H9 (cell line): ENCODE measurements around the gene C12orf56. TPM values are rescaled to one million over a fixed set of nuclear protein-coding genes. Genes with fewer than 3 reads are reported as not detected.

ENCODE experiments used
- DNase-seq: peaks from one replicate; pipeline ENCODE4 v3.0.0-alpha.2; 2017
- H2AFZ ChIP-seq: one replicate; pipeline ENCODE4 v1.6.1; 2013; ENCODE audit warnings: mild to moderate bottlenecking, low read length, control low read depth, moderate library complexity
- H2AK5ac ChIP-seq: 2 replicates; pipeline ENCODE4 v1.6.1; 2013; ENCODE audit warnings: low read length, control low read depth, mixed read lengths; ENCODE audit not compliant: insufficient read length
- H2BK120ac ChIP-seq: one replicate; pipeline ENCODE4 v1.6.1; 2013; ENCODE audit warnings: low read depth, mild to moderate bottlenecking, low read length, control low read depth, inconsistent platforms; ENCODE audit not compliant: poor library complexity, severe bottlenecking
- H2BK12ac ChIP-seq: 2 replicates; pipeline ENCODE4 v1.6.1; 2013; ENCODE audit warnings: low read length, control low read depth, mixed read lengths, low read depth; ENCODE audit not compliant: insufficient read length
- H2BK15ac ChIP-seq: 2 replicates; pipeline ENCODE4 v1.6.1; 2013; ENCODE audit warnings: low read depth, low read length, control low read depth
- H2BK20ac ChIP-seq: one replicate; pipeline ENCODE4 v1.6.1; 2013; ENCODE audit warnings: low read depth, mild to moderate bottlenecking, low read length, control low read depth, inconsistent platforms; ENCODE audit not compliant: poor library complexity, severe bottlenecking
- H2BK5ac ChIP-seq: 2 replicates; pipeline ENCODE4 v1.6.1; 2013; ENCODE audit warnings: low read length, control low read depth, mixed read lengths; ENCODE audit not compliant: insufficient read length
- H3K14ac ChIP-seq: 2 replicates; pipeline ENCODE4 v1.6.1; 2013; ENCODE audit warnings: low read length, control low read depth; ENCODE audit not compliant: insufficient read depth
- H3K18ac ChIP-seq: 2 replicates; pipeline ENCODE4 v1.6.1; 2013; ENCODE audit warnings: low read depth, mild to moderate bottlenecking, mixed read lengths, low read length, control low read depth; ENCODE audit not compliant: insufficient read length
- H3K23ac ChIP-seq: 2 replicates; pipeline ENCODE4 v1.6.1; 2013; ENCODE audit warnings: low read length, control low read depth, mixed read lengths, low read depth; ENCODE audit not compliant: insufficient read length
- H3K23me2 ChIP-seq: 2 replicates; pipeline ENCODE4 v1.6.1; 2013; ENCODE audit warnings: low read depth, mild to moderate bottlenecking, mixed read lengths, low read length, control low read depth; ENCODE audit not compliant: insufficient read length, poor library complexity, severe bottlenecking
- H3K27ac ChIP-seq: 2 replicates; pipeline ENCODE4 v1.5.1; 2013; ENCODE audit warnings: low read length, control low read depth, mixed read lengths, low read depth; ENCODE audit not compliant: insufficient read length
- H3K27me3 ChIP-seq: 2 replicates; pipeline ENCODE4 v1.6.1; 2013; ENCODE audit warnings: low read length, control low read depth, inconsistent platforms; ENCODE audit not compliant: insufficient read depth
- H3K4ac ChIP-seq: 2 replicates; pipeline ENCODE4 v1.6.1; 2013; ENCODE audit warnings: low read depth, mild to moderate bottlenecking, control low read depth, inconsistent platforms, low read length, moderate library complexity
- H3K4me1 ChIP-seq: 2 replicates; pipeline ENCODE4 v1.6.1; 2013; ENCODE audit warnings: low read length, control low read depth, inconsistent platforms; ENCODE audit not compliant: insufficient read depth
- H3K4me2 ChIP-seq: 2 replicates; pipeline ENCODE4 v1.6.1; 2013; ENCODE audit warnings: low read length, control low read depth, mixed read lengths; ENCODE audit not compliant: insufficient read length, insufficient read depth
- H3K56ac ChIP-seq: 2 replicates; pipeline ENCODE4 v1.6.1; 2013; ENCODE audit warnings: low read depth, mild to moderate bottlenecking, mixed read lengths, low read length, control low read depth; ENCODE audit not compliant: insufficient read length
- H3K79me1 ChIP-seq: 2 replicates; pipeline ENCODE4 v1.6.1; 2013; ENCODE audit warnings: low read depth, mild to moderate bottlenecking, moderate library complexity, low read length, control low read depth, inconsistent platforms; ENCODE audit not compliant: insufficient read depth, poor library complexity, severe bottlenecking
- H3K79me2 ChIP-seq: 2 replicates; pipeline ENCODE4 v1.6.1; 2013; ENCODE audit warnings: low read length, control low read depth, inconsistent platforms; ENCODE audit not compliant: insufficient read depth
- H3K9ac ChIP-seq: 2 replicates; pipeline ENCODE4 v1.6.1; 2013; ENCODE audit warnings: low read length, control low read depth, mixed read lengths; ENCODE audit not compliant: insufficient read length; ENCODE audit errors: extremely low read depth
- H3K9me3 ChIP-seq: one replicate; pipeline ENCODE4 v1.6.1; 2013; ENCODE audit warnings: low read depth, low read length, inconsistent platforms; ENCODE audit not compliant: control insufficient read depth
- H3T11ph ChIP-seq: one replicate; pipeline ENCODE4 v1.6.1; 2013; ENCODE audit warnings: mild to moderate bottlenecking, low read length, control low read depth, inconsistent platforms
- H4K20me1 ChIP-seq: one replicate; pipeline ENCODE4 v1.6.1; 2013; ENCODE audit not compliant: control insufficient read depth, insufficient read length, insufficient read depth
- H4K5ac ChIP-seq: 2 replicates; pipeline ENCODE4 v1.6.1; 2013; ENCODE audit warnings: low read depth, mild to moderate bottlenecking, mixed read lengths, low read length, control low read depth; ENCODE audit not compliant: insufficient read length
- H4K8ac ChIP-seq: replicated peaks from 2 replicates; pipeline ENCODE4 v1.6.1; 2013; ENCODE audit warnings: low read length, control low read depth, mixed read lengths, low read depth; ENCODE audit not compliant: insufficient read length
- H4K91ac ChIP-seq: 2 replicates; pipeline ENCODE4 v1.6.1; 2013; ENCODE audit warnings: low read depth, mild to moderate bottlenecking, moderate library complexity, mixed read lengths, low read length, control low read depth; ENCODE audit not compliant: insufficient read length
- H3K27ac Mint-ChIP-seq, 3 experiments: 2 replicates in 2 of 3; 3 replicates in 1 of 3; pipeline ENCODE4 v1.8.0; 2020 to 2021; ENCODE audit warnings: mixed read lengths in 3 of 3, mild to moderate bottlenecking in 1 of 3, moderate library complexity in 1 of 3
- H3K27me3 Mint-ChIP-seq: 2 replicates; pipeline ENCODE4 v1.8.0; 2021; ENCODE audit warnings: low read depth, mild to moderate bottlenecking, moderate library complexity, mixed read lengths
- H3K36me3 Mint-ChIP-seq, 3 experiments: 2 replicates in 2 of 3; 3 replicates in 1 of 3; pipeline ENCODE4 v1.8.0; 2020 to 2021; ENCODE audit warnings: low read depth in 3 of 3, mixed read lengths in 3 of 3; ENCODE audit not compliant: insufficient read depth in 1 of 3
- H3K4me1 Mint-ChIP-seq, 2 experiments: 2 replicates each; pipeline ENCODE4 v1.8.0; 2020; ENCODE audit warnings: mixed read lengths in 2 of 2
- H3K4me3 Mint-ChIP-seq, 2 experiments: 2 replicates in 1 of 2; 3 replicates in 1 of 2; pipeline ENCODE4 v1.8.0; 2020 to 2021; ENCODE audit warnings: mild to moderate bottlenecking in 2 of 2, mixed read lengths in 2 of 2, moderate library complexity in 1 of 2
- H3K9me3 Mint-ChIP-seq, 2 experiments: 2 replicates in 1 of 2; 3 replicates in 1 of 2; pipeline ENCODE4 v1.8.0; 2020; ENCODE audit warnings: mild to moderate bottlenecking in 2 of 2, mixed read lengths in 2 of 2, moderate library complexity in 1 of 2
- WGBS: extraction: QIAGEN DNeasy Blood & Tissue Kit; methylation state at CpG from one replicate; pipeline ENCODE4 v1.1.7; 2013; ENCODE audit warnings: missing lambda C conversion rate, low lambda C conversion rate, mixed read lengths; ENCODE audit not compliant: insufficient read length; ENCODE audit errors: extremely low coverage; 5-methylcytosine and 5-hydroxymethylcytosine counted together
- total RNA-seq: library from RNA; stranded (reverse); gene quantifications from 2 replicates; pipeline ENCODE4 v1.2.1, GENCODE V29; 2021
- TF ChIP-seq, protein P1 (sequence below): fragments of 200-600 bp; sonication (generic); conservative IDR thresholded peaks from 3 replicates; pipeline ENCODE4 v1.8.0; 2021; ENCODE audit warnings: antibody characterized with exemption, mild to moderate bottlenecking

Gene C12orf56
- total RNA-seq, 1 experiment from 2014 or later: 2.2 TPM

DNA sequence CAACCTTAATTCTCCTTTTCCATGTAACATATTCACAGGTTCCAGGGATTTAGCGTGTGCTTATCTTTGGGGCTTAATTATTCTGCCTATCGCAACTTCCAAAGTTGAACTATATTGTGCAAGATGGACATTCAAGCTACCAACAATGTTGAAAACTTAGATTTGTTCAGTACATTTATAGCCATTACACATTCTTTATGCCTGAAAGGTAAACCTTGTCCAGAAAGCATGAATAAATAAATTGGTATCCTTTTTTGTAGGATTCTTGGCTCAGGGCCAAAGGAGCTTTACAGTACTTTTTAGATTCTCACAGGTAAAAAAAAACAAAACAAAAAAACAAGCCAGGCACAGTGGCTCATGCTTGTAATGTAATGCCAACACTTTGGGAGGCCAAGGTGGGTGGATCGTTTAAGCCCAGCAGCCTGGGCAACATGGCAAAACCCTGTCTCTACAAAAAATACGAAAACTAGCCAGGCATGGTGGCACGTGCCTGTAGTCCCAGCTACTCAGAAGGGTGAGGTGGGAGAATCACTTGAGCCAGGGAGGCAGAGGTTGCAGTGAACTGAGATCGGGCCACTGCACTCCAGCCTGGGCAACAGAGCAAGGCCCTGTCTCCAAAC lies 3.3 kb downstream of the C12orf56 start:
- DNase-seq: no peak
- H2AFZ ChIP-seq: no peak overlapping the region
- no peak overlapping the region for H2BK15ac ChIP-seq
- H3K4me1 Mint-ChIP-seq: peaks cover 3 to 7% of the 10 kb centered on the region in 2 experiments; a peak in 2 of 4 replicates
- no peak overlapping the region for H2BK12ac ChIP-seq
- H4K20me1 ChIP-seq: no peaks in the 10 kb centered on the region
- no peaks in the 10 kb centered on the region for H3K27me3 ChIP-seq
- no peak overlapping the region for H3K27ac ChIP-seq
- no peaks in the 10 kb centered on the region for H3K9me3 Mint-ChIP-seq
- no peak overlapping the region for H3T11ph ChIP-seq
- no peak overlapping the region for H3K4ac ChIP-seq
- H3K27ac Mint-ChIP-seq: no peak overlapping the region
- H3K23me2 ChIP-seq: no peaks in the 10 kb centered on the region
- H2BK120ac ChIP-seq: no peak overlapping the region
- TF ChIP-seq, protein P1, sequence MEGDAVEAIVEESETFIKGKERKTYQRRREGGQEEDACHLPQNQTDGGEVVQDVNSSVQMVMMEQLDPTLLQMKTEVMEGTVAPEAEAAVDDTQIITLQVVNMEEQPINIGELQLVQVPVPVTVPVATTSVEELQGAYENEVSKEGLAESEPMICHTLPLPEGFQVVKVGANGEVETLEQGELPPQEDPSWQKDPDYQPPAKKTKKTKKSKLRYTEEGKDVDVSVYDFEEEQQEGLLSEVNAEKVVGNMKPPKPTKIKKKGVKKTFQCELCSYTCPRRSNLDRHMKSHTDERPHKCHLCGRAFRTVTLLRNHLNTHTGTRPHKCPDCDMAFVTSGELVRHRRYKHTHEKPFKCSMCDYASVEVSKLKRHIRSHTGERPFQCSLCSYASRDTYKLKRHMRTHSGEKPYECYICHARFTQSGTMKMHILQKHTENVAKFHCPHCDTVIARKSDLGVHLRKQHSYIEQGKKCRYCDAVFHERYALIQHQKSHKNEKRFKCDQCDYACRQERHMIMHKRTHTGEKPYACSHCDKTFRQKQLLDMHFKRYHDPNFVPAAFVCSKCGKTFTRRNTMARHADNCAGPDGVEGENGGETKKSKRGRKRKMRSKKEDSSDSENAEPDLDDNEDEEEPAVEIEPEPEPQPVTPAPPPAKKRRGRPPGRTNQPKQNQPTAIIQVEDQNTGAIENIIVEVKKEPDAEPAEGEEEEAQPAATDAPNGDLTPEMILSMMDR: no peak
- H2AK5ac ChIP-seq: no peak overlapping the region
- WGBS: no CpG with 5 or more reads among the region's 6 CpGs
- H3K23ac ChIP-seq: no peak overlapping the region
- no peak overlapping the region for H3K9ac ChIP-seq
- no peak overlapping the region for H4K5ac ChIP-seq
- H3K4me2 ChIP-seq: no peak overlapping the region
- H3K79me2 ChIP-seq: no peaks in the 10 kb centered on the region
- H3K4me1 ChIP-seq: no peaks in the 10 kb centered on the region
- no peak overlapping the region for H3K18ac ChIP-seq
- no peak overlapping the region for H3K56ac ChIP-seq
- H3K36me3 Mint-ChIP-seq: no peaks in the 10 kb centered on the region
- H2BK5ac ChIP-seq: no peak overlapping the region
- no peak overlapping the region for H4K8ac ChIP-seq
- H4K91ac ChIP-seq: no peak overlapping the region
- no peaks in the 10 kb centered on the region for H3K79me1 ChIP-seq
- H3K27me3 Mint-ChIP-seq: peaks cover 7% of the 10 kb centered on the region
- H3K9me3 ChIP-seq: no peaks in the 10 kb centered on the region
- no peak overlapping the region for H2BK20ac ChIP-seq
- H3K14ac ChIP-seq: no peak overlapping the region
- H3K4me3 Mint-ChIP-seq: no peak overlapping the region
